ENCODE measurements around the gene RELN. TPM values are rescaled to one million over a fixed set of nuclear protein-coding genes. Genes with fewer than 3 reads are reported as not detected.

The RELN gene
- total RNA-seq, 1 donor from 2014 or later, result 0.11 TPM

DNA sequence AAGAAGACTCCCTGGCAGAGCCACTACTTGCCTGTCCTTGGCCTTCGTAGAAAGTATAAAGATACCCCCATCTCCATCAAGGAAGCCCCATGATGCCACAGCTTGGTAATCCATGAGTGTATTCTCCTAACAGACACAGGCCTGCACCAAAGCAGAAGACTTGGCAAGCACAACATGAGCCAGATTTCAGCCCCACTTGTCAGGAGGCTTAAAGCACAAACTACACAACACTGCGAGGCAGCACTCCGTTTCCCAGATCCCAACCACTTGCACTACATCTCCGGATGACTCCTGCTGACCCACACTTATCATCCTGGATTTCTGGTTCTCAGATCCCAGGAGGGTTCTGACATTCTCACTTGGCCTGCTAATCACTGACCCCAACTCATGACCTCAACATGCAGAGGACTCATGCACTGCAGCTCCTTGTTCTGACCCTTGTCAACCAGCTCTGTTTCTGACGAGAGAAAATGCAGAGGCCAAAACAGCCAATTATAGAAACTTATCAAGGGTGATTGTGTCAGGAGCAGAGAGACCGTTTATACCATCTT, 100.8 kb downstream of the RELN start:
- Histone ChIP-seq H3K36me3 (no peaks in the 10 kb centered on the region), H3K9me3 (no peaks in the 10 kb centered on the region), H3K4me1 (no peaks in the 10 kb centered on the region), H3K27ac (no peak overlapping the region), H3K4me3 (no peak overlapping the region), H3K27me3 (no peaks in the 10 kb centered on the region)
- intact Hi-C loops (cut with DNase I), result no loop called here
- no peak for DNase-seq (ENCODE audit: low spot score in 2 of 2)
- TF ChIP-seq, protein P1, sequence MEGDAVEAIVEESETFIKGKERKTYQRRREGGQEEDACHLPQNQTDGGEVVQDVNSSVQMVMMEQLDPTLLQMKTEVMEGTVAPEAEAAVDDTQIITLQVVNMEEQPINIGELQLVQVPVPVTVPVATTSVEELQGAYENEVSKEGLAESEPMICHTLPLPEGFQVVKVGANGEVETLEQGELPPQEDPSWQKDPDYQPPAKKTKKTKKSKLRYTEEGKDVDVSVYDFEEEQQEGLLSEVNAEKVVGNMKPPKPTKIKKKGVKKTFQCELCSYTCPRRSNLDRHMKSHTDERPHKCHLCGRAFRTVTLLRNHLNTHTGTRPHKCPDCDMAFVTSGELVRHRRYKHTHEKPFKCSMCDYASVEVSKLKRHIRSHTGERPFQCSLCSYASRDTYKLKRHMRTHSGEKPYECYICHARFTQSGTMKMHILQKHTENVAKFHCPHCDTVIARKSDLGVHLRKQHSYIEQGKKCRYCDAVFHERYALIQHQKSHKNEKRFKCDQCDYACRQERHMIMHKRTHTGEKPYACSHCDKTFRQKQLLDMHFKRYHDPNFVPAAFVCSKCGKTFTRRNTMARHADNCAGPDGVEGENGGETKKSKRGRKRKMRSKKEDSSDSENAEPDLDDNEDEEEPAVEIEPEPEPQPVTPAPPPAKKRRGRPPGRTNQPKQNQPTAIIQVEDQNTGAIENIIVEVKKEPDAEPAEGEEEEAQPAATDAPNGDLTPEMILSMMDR (IDR thresholded peaks at IDR 0.05), result no peak

DNA sequence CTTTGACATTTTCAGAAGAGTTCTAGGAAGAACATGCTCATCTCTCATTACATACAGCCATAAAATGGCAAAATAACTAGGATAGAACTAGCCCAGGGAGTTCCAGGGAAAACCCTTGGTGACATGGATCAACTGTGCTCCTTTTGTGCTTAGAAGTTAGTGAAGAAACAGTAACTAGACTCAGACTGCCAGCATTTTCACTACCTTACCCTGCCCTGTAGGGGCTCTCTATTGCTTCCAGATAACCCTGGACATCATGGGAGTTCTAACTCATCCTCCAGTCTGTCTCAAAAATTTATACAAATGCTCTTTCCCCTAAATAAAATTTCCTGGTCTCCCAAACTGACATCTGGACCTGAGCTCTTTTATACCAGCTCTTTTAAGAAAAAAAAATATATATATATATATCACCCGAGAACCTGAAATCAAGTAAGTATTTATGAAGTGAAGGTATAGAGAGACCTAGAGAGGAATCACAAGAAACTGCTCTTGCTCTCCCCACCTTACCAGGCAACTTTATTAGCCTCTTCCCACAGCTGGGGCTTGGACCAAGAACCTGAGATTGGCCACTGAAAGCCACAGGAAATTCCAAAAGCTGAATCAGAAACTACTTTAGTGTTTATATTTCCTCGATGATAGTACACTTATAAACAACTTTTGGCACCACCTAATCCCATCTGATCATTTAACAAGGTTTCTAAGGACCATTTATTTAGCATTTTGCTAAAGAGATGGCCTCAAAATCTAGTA, 101.4 kb downstream of the RELN start:
- Histone ChIP-seq H3K27me3 (no peaks in the 10 kb centered on the region), H3K27ac (no peak overlapping the region)

DNA sequence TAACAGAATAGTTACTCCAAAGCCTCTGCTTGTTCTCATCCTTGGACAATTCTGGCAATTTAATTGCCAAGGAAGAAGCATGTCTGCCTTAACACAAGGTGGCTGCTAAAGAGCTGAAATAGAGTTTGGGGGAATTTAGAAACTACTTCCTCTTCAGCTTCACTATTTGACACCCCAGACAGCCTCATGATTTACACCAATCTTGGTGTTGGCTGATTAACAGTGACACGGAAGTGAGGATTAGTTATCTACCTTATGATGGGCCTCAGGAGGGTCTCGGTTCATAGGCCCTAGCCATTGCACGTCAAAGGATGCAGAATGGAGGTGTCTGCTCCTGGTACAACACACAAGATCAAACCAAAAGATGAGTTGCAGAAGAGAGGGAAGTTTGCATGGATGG, 102.4 kb downstream of the RELN start:
- Histone ChIP-seq H3K27me3 (no peaks in the 10 kb centered on the region), H3K27ac (no peak overlapping the region), H3K4me1 (no peaks in the 10 kb centered on the region), H3K36me3 (no peaks in the 10 kb centered on the region), H3K9me3 (no peaks in the 10 kb centered on the region), H3K4me3 (no peak overlapping the region)
- TF ChIP-seq, protein P1 (IDR thresholded peaks at IDR 0.05), result no peak
- intact Hi-C loops (cut with DNase I), result no loop called here
- DNase-seq (ENCODE audit: low spot score in 2 of 2), result no peak

More for the DNA sequence above, 101.4 kb downstream of the RELN start:
- DNase-seq (ENCODE audit: low spot score in 2 of 2), result no peak
- no peaks in the 10 kb centered on the region for H3K36me3 ChIP-seq
- intact Hi-C loops (cut with DNase I), result no loop called here
- H3K9me3 ChIP-seq, result no peaks in the 10 kb centered on the region
- TF ChIP-seq, protein P1 (IDR thresholded peaks at IDR 0.05), result no peak
- no peaks in the 10 kb centered on the region for H3K4me1 ChIP-seq
- no peak overlapping the region for H3K4me3 ChIP-seq

DNA sequence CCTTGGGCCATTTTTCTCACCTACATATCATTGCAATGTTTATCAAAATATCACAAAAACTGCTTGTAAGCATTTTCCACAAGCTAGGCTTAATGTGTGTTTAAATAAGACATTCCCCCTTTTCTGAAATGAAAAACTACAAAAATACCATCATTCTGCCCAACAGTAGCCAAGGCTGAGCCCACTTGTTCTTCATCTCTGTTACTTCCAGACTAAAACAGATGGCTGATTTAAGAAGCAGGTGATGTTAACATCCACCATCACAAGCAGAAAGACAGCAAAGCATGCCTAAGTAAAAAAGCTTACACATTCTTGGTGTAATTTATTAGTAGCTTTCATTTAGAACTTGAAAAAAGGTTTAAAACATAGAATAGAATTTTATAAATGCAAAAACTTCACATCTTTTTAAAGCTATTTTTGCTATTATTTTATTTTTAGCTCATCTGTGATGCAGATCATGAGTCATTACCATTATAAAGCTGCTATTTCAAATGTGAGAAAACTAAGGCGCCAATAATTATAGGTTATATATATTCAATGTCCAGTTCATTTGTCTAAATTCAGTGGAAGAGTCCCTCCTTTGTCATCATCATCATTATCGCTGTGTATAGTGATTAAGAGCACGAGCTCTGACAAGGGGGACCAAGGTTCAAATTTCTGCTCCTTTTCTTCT, 109.4 kb downstream of the RELN start:
- Histone ChIP-seq H3K4me3 (no peak overlapping the region), H3K36me3 (no peaks in the 10 kb centered on the region), H3K4me1 (no peaks in the 10 kb centered on the region), H3K9me3 (no peaks in the 10 kb centered on the region), H3K27me3 (no peaks in the 10 kb centered on the region), H3K27ac (no peak overlapping the region)
- DNase-seq (ENCODE audit: low spot score in 2 of 2), result no peak
- TF ChIP-seq, protein P1 (IDR thresholded peaks at IDR 0.05), result no peak
- intact Hi-C loops (cut with DNase I), result no loop called here

DNA sequence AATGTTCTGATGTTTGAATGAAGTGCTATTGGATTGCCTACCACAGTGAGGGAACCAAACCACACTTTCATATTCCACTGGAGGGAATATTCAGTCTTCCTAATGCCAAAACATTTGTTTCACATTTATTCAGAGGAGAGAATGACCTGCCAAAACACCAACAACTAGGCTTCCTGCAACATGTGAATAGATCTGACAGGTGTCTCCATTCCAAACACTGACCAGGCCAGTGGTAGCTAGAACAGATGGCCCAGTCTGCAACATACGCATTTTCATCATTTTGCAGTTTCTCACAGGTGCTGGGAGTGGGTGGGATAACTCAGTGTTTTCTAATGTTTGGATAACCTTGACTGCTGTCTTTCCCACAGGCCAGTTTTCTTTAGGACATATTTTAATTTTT, 110.0 kb downstream of the RELN start:
- Histone ChIP-seq H3K27me3 (no peaks in the 10 kb centered on the region), H3K4me3 (no peak overlapping the region), H3K36me3 (no peaks in the 10 kb centered on the region), H3K4me1 (no peaks in the 10 kb centered on the region), H3K9me3 (no peaks in the 10 kb centered on the region), H3K27ac (no peak overlapping the region)
- intact Hi-C loops (cut with DNase I), result no loop called here
- TF ChIP-seq, protein P1 (IDR thresholded peaks at IDR 0.05), result no peak
- no peak for DNase-seq (ENCODE audit: low spot score in 2 of 2)
